NCI-H460 (cell line): ENCODE measurements around the gene PELI2. TPM values are rescaled to one million over a fixed set of nuclear protein-coding genes. Genes with fewer than 3 reads are reported as not detected.

Experiments used
- DNase-seq: peaks from one replicate; pipeline ENCODE4 v3.0.0-alpha.2; 2016; ENCODE audit warnings: low read depth; ENCODE audit errors: extremely low read depth
- polyA plus RNA-seq: library from polyadenylated mRNA; depleted of rRNA; stranded (reverse); fragments of >200 nt; gene quantifications from 2 replicates; pipeline ENCODE4 v1.2.3, GENCODE V29; 2014; cell fraction: nucleus; rRNA removed
- total RNA-seq: library from RNA; depleted of rRNA; stranded (reverse); fragments of >200 nt; shearing (Covaris generic); gene quantifications from 2 replicates; pipeline ENCODE4 v1.2.3, GENCODE V29; 2014; rRNA removed

The PELI2 gene
- total RNA-seq = 43.7 and 44.6 TPM in 2 replicates
- polyA plus RNA-seq = 21.6 and 22.3 TPM in 2 replicates

GRCh38 chr14:56117765-56118610 lies at the start of gene PELI2:
TSS of gene PELI2 (plus strand) at chr14:56118411. CDS start at chr14:56118661, 250 bp downstream.
- peak; percentile 47 for DNase-seq

- no peak for DNase-seq
Observed at GRCh38 chr14:56073799-56074198, 44.4 kb upstream of the PELI2 start.

GRCh38 chr14:56075301-56075700 lies 42.9 kb upstream of the PELI2 start:
- DNase-seq = no peak

- no peak for DNase-seq
Observed at GRCh38 chr14:56081139-56081538, 37.1 kb upstream of the PELI2 start.

GRCh38 chr14:56082880-56083279 lies 35.3 kb upstream of the PELI2 start:
- no peak for DNase-seq

GRCh38 chr14:56085471-56085870 lies 32.7 kb upstream of the PELI2 start:
- no peak for DNase-seq

- no peak for DNase-seq
Observed at GRCh38 chr14:56087671-56088471, 30.3 kb upstream of the PELI2 start.

- no peak for DNase-seq
Observed at GRCh38 chr14:56088941-56089340, 29.3 kb upstream of the PELI2 start.

- no peak for DNase-seq
Observed at GRCh38 chr14:56092763-56093162, 25.4 kb upstream of the PELI2 start.

GRCh38 chr14:56094076-56094475 lies 24.1 kb upstream of the PELI2 start:
- DNase-seq = no peak

- no peak for DNase-seq
Observed at GRCh38 chr14:56098021-56098420, 20.2 kb upstream of the PELI2 start.

GRCh38 chr14:56099081-56099797 lies 19.0 kb upstream of the PELI2 start:
- DNase-seq = no peak

- DNase-seq = no peak
Observed at GRCh38 chr14:56100556-56100955, 17.7 kb upstream of the PELI2 start.

GRCh38 chr14:56102941-56103340 lies 15.3 kb upstream of the PELI2 start:
- no peak for DNase-seq

GRCh38 chr14:56107615-56108014 lies 10.6 kb upstream of the PELI2 start:
- DNase-seq = no peak

GRCh38 chr14:56108057-56108456 lies 10.2 kb upstream of the PELI2 start:
- no peak for DNase-seq

GRCh38 chr14:56112781-56113180 lies 5.4 kb upstream of the PELI2 start:
- DNase-seq = no peak

- DNase-seq = no peak
Observed at GRCh38 chr14:56115334-56115870, 2.8 kb upstream of the PELI2 start.

- no peak for DNase-seq
Observed at GRCh38 chr14:56115976-56116893, 2.0 kb upstream of the PELI2 start.
